ENCODE data around the gene PHF13. TPM values are rescaled to one million over a fixed set of nuclear protein-coding genes. Genes with fewer than 3 reads are reported as not detected.

PHF13 gene
- polyA plus RNA-seq, 10 donors, result 16.1 to 24.0 (median 18.8) TPM

- peak; percentile 70 to 86 (median 85) for DNase-seq
Measured at GRCh38 chr1:6601049-6601922, 12.2 kb upstream of the PHF13 start.

- DNase-seq, result peak in 2 of 3 donors; percentile 36 to 37
Measured at GRCh38 chr1:6601923-6602668, 11.4 kb upstream of the PHF13 start.

GRCh38 chr1:6602669-6603237 is 10.8 kb upstream of the PHF13 start, which contains the start of gene KLHL21:
KLHL21 (minus strand) TSS chr1:6602869; CDS start chr1:6602817, 52 bp downstream.
- peak; percentile 92 to 96 (median 93) for DNase-seq

- peak; percentile 82 to 95 (median 88) for DNase-seq
Measured at GRCh38 chr1:6603238-6603914, 10.2 kb upstream of the PHF13 start.

GRCh38 chr1:6603915-6604558 is 9.5 kb upstream of the PHF13 start:
- peak; percentile 73 to 88 (median 79) for DNase-seq

- peak in 1 of 3 donors; percentile 38 for DNase-seq
Measured at GRCh38 chr1:6612641-6613360, 730 bp upstream of the PHF13 start.

GRCh38 chr1:6614019-6614928 is 743 bp downstream of the PHF13 start:
- peak; percentile 41 to 63 (median 55) for DNase-seq

- DNase-seq, result peak in 1 of 3 donors; percentile 38
Measured at GRCh38 chr1:6614929-6615785, 1.6 kb downstream of the PHF13 start.

- no peak for DNase-seq
Measured at GRCh38 chr1:6619045-6619444, 5.5 kb downstream of the PHF13 start.

- no peak for DNase-seq
Measured at GRCh38 chr1:6621429-6622391, 8.2 kb downstream of the PHF13 start.

GRCh38 chr1:6622396-6623152 is 9.0 kb downstream of the PHF13 start:
- no peak for DNase-seq

GRCh38 chr1:6623269-6623965 is 9.9 kb downstream of the PHF13 start:
- no peak for DNase-seq

- DNase-seq, result peak; percentile 80 to 95 (median 84)
Measured at GRCh38 chr1:6624710-6625583, 11.4 kb downstream of the PHF13 start, which contains the start of gene THAP3. THAP3 (plus strand) TSS chr1:6624868; CDS start chr1:6625219, 351 bp downstream.

GRCh38 chr1:6625584-6626149 is 12.1 kb downstream of the PHF13 start:
- DNase-seq, result peak in 2 of 3 donors; percentile 45 to 49
